GM19240 (cell line): ENCODE results near the gene MYOD1.
A peak's percentile ranks its signal among the peaks of the same experiment; 100 is the strongest.

Experiments
- DNase-seq: peaks from one replicate; pipeline ENCODE4 v3.0.0; 2011; ENCODE audit warnings: low spot score; ENCODE audit not compliant: insufficient read length

Gene MYOD1

DNA sequence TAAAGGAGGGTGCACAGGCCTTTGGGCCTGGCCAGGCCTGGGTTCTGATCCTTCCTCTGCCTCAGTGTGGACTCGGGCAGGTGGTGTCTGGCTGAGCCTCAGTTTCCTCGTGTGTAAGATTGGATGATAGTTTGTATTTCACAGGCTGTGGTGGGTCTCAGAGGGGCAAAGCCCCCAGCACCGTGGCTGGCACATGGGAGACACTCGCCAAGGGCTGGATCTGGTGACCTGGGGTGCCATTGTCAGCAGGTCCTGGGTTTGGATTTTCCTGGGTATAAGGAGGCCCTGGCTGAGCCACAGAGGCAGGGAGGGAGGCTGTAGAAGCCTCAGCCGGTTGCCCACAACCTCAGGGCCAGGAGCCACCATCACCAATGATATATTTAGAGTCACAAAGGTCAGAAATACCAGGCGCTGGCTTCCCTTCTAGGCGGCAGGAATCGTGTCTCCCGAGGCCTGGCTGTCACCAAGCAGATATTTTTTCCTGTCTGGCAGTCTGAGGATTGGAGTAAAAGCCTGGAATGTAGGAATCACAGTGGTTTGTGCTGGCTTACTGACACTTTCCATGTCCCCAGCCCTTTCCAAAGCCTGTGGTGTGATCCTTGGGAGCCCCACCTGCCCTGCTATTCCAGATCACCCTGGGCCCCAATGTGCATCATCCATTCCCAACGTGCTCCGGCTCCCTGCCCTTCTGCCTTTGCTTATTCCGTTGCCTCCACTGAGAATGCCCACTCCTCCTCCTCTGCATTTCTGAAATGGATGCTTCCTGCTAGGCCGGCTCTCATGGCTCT, 30.8 kb downstream of the MYOD1 start:
- DNase-seq: no peak

DNA sequence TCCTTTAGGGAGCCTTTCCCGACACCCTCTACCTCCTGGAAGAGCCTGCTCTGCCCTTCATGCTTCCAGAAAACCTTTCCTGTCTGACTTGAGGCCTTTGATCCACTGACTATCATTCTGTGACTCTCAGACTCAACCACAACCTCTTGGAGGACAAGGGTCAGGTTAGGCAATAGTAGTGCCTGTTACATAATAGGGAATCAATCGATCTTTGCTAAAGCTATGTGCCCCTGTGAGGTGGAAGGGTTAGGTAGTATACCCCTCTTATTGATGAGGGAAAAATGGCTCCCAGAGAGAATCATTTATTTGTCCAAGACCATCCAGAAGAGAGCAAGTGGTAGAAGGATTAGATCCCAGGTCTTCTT, 31.4 kb downstream of the MYOD1 start:
- DNase-seq: no peak

DNA sequence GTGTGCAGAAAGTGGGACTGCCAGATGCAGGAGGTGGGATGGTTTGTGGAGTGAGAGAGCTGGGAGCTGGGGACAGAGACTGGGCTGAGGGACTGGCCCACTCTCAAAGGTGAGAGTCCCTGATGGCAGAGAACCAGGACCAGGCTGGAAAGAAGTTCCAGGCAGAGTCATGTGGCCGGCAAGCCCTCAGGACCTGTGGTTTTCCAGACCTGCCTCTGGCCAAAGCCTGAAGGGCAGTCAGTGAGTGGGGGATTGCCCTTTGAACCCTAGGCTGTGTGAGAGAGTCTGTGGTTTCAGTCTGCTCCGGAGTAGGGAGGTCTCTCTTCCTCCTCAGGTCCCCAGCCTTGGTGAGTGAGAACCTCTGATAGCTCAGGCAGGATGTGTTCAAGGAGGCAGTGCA, 32.2 kb downstream of the MYOD1 start:
- no peak for DNase-seq

DNA sequence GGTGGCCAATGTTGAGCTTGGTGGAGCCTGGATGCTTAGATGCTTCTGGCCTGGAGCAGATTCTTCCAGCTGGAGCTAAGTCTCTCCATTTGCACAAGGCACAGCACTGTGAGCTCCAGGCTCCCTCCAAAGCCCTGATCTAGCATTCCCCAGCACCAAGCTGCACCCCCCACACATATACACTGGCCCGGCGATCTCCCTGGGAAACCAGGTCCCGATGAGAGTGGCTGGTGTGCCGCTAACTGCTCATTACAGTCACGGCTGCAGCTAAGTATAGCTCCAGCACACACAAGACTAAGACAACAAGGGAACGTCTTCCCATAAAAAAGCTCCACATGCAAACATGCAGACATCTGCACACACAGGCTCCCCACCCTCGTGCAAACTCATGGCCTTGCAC, 32.8 kb downstream of the MYOD1 start:
- DNase-seq: no peak

DNA sequence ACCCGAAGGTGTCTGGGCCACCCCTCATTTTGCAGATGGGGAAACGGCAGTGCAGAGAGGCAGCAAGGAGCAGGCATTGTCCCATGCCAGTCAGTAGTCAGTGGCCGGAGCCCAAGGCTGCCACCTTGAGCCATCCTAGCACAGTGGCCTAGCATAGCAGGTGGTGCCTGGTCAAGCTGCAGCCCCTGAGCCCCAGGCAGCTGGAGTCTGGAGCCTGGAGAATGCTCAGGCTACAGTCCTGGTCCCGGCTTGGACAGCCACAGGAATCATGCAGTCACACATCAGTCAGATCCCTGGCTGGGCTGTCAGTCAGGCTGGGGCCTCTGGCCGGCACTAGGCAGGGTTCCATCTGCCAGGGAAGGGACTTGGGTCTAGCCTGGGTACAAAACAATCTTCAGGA, 33.8 kb downstream of the MYOD1 start:
- DNase-seq: no peak

DNA sequence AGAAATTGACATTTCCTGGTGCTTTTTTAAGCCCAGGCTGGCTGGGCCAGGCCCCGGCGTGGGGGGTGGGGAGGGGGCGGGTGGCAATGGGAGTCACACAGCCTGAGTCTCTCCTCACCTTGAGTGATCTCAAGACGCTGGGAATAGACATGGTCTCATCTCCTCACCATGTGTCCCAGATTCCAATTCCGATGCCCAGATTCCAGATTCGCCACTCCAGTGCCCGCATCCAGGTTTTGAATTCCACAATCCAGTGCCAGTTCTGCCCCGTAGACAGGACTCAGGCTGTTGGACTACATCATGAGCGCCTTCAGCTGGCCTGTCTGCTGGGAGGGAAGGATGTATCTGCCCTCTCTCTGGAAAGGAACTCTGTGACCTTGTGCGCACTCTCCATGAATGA, 34.3 kb downstream of the MYOD1 start:
- DNase-seq: no peak

DNA sequence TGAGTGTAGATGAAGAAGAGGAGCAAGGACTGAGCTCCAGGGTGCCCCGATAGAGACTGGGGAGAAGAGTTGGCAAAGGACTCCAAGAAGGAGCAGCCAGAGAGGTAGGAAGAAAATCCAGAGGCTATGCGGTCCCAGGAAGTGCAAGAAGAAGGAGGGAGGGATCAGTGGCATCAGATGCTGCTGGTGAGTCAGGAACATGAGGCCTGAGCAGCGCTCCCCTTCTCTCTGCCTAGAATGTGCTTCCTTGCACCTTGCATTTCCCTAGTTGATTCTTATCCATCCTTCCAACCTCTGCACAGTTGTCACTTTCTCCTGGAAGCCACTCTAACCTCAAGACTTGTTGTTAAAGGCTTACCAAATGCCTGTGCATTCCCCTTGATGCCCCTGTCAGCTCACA, 36.5 kb downstream of the MYOD1 start:
- no peak for DNase-seq

DNA sequence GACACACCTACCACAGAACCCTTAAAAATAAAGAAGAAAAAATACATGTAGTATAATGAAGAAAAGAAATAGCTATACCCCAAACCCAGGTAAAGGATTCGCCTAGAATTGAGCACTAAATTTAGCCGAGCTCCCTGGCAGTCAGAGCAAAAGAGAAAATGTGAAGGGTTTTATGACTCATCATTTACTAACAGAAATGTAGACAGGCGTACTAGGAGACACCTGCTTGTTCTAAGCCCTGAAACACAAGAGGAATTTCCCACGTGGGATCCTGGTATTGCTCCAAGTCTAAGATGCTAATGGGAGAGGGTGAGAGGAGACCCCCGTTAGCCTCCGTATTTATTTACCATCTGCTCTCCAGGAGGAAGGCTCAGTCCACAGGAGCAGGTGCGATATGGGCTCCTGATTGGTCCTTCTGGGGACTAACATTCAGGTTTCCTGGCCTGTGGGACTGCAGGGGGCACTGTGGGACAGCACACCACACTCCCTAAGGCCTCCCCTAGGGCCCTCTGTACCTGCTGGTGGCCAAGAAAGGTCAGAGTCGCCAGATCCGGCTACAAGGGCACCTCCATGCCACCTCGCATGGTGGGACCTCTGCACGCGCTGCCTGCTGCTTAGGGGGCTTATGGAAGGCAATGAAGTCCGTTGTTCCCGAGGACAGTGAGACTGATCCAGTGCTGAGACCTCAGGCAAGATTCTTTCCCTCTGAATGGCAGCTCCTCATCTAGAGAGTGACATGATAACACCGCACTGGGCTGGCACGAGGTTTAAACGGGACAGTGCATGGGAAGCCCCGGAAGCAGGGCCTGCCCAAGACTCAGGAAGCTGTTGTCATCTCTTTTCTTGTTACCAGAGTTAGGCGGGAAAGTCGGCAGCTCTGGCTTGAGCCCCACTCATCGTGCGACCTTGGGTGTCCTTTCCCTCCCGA, 41.0 kb downstream of the MYOD1 start:
- peak; percentile 80 for DNase-seq

DNA sequence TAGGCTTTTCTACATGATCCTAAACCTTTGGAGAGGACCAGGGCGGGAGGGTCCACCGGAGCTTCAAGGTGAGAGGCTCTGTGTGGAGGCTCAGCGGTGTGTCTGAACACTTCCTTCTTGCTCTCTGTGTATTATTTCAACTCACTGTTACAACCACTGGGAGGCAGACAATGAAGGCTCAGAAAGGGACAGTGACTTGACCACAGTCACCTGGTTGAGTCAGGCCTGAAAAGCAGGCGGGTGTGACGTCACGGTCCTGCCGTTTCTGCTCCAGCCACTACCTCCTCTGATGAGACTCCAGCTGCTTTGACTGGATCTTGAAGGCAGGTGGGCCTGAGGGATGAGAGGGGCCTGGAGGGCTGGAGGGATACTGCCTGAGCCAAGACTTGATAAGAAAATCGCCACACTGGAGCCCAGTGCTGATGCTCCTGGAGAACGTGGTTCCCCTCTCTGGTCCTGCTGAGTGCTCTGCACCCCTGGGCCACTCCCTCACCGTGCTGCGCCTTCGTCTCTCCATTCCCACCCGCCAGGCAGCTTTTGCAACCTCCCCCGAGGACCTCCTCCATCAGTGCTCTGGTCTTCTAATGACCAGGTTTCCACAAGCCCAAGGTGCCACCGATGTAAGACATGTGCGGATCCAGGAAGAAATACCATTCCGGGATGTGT, 43.1 kb downstream of the MYOD1 start:
- DNase-seq: peak; percentile 33

DNA sequence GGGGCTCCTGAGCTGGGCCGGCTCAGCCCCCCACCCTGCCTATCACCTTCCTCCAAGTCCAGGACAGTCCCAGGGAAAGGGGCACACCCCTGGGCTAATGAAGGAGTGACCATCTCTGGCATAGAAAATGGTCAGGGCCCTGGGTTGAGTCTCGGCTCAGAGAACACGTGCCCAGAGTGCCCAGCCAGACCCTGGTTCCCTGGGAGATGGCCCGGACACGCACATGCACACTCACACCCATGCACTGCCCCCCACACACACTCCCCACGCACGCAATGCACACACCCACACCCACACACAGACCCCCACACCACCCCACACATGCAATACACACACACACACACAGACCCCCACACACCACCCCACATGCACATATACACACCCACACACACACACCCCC, 43.9 kb downstream of the MYOD1 start:
- DNase-seq: no peak

DNA sequence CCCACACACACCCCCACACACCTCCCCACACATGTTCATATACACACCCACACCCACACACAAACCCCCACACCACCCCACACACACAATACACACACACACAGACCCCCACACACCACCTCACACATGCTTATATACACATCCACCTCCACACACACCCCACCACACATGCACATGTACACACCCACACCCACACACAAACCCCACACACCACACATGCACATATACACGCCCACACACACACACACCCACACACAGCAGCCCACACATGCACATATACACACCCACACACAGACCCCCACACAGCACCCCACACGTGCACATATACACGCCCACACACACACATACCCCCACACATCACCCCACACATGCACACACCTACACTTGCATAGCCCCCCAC, 44.3 kb downstream of the MYOD1 start:
- DNase-seq: no peak

DNA sequence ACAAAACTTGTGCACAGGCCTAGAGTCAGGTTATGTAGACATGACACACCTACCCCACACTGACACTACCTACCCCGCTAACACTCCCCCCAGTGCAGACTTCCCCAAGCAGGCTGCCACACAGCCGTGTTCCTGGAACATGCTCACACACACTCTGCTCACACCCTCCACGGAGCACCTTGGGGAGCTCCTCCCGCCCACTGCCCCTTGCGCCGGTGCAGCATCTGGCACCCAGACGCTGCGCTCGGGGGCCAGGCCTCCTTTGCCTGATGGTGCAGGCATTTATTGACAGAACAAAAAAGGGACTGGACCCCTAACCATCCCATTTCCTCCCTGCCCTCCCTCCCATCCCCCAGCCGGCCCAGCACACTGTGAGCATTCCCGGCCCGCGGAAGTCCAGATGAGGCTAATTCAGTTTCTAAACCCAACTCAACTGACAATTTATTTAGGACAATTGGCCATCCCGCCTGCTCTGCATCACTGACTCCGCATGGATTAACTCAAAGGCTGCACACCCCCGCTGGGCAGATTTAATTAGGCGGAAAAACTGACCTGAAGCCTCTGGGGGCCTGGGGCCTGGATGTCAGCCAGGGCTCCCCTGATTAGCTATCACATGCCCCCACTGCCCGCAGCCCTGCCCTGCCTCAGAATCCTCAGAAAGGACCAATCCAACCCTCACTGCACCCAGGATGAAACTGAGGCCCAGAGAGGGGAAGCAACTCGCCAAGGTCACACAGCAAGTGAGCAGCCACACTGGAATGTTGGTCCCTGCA, 45.3 kb downstream of the MYOD1 start:
- no peak for DNase-seq

DNA sequence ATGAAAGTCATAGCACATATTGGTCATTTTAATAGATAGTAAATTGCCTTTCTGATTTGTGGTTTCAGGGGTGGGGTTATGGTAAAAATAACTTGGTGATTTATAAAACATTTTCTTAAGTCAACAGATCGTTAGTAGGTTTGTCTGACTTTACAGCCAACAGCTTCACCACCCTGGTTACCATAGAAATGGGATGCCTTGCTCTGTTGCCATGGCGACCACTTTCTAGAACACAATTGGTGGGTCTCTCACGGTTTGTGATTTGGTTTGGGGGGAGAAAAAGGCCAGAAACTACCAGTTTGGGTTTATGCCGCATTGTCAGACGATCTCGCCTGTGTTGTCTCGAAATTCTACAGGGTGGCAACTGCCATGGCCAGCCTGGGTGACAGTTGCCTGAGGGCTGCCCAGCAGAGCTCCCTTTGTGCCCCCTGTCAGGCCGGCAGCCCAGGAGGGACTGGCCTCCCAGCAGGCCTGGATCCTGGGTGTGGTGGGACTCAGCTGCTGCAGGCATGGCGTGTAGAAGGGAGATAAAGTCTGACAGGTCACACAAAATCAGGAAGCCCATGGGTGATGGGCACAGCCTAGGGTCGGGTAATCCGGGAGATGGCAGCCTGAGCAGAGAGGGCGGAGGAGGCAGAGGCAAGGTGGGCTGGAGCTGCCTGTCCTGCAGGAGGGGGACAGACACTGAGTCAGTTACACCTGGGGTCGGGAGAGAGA, 46.1 kb downstream of the MYOD1 start:
- DNase-seq: no peak

DNA sequence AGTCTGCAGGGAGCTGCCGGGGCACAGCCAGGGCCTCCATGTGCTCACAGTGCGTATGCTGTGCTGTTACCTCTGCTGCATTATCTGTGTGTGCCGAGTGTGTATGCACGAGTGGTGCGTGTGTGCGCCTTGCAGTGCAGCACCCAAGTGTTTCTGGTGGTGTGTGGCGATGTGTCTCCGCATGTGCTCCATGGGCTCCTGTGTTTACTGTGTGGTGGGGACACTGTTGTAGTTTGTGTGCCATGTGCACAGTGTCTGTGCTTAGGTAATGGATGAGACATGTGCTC, 46.6 kb downstream of the MYOD1 start:
- DNase-seq: no peak

DNA sequence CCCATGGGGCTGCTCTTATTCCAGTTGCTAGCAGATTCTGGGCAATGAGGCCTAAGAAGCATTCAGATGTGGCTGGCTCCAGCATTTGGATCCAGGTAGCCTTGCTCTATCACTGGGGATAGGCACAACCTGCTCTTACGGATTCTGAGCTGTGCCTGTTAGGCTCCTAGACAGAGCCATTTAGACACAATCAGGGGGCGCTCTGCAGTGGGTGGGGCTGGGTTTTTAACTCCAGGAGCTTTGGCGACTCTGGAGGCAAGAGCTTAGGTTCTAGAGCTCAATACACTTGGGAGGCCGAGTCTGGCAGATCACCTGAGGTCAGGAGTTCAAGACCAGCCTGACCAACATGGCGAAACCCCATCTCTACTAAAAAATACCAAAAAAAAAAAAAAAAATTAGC, 47.2 kb downstream of the MYOD1 start:
- DNase-seq: no peak

DNA sequence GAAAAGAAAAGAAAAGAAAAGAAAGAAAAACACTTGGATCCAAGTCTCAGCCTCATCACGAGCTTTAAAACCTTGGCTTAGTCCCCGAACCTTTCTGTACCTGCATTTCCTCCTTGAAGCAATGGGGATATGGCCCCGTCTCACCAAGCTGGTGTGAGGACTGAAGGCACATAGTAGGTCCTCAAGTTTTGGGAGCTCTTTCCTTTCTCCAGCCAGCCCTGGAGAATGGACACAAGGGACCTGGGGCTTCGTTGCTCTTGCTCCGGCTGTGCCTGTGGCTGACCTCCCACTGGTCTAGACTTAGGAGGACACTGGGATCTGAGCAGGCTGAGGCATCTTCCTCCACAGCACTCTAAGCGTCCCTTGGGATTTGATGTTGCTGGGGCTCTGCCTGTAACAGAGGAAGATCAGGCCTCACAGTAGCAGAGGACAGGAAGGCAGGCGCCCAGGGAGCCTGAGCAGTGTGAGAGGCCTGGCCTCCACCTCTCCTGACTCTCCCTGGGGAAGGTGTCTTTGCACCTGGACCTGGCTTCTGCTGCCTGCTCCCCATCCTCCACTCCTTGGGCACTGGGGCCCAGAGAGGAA, 48.0 kb downstream of the MYOD1 start:
- no peak for DNase-seq

DNA sequence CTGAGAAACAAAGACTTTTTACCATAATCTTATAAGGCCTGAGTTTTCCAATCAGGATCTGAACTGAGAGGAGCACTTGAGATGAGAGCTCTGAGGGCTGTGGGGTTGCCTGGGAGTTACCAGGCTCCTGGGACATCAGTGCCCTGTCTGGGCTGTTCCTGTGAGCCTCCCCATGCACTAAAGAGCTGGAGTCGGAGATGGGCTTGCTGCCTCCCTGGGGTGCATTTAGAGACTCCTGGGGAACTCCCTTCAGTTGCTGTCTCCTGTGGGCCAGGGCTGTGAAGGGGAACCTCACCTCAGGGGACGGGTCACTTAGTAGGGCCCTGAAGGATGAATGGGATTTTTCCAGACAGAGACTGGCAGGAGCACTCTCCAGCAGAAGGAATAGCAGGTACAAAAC, 48.5 kb downstream of the MYOD1 start:
- DNase-seq: no peak

DNA sequence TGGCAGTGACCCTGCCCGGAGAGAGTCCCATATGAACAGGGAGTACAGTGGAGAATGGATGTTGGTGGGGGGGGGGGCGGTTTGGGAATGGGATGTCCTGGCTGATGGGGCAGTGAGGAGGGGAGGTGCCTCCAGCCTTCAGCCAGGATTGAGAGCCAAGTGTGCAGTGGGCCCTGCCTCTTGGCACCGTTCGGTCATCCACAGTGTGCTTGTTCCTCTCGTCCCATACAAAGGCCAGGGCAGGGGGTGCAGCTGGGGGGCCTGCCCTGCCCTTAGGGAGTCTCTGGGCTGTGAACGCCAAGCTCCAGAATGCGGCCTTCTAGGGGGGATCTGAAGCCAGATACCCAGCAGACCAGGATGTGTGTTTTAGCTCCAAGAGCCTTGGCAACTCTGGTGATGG, 49.2 kb downstream of the MYOD1 start:
- no peak for DNase-seq

DNA sequence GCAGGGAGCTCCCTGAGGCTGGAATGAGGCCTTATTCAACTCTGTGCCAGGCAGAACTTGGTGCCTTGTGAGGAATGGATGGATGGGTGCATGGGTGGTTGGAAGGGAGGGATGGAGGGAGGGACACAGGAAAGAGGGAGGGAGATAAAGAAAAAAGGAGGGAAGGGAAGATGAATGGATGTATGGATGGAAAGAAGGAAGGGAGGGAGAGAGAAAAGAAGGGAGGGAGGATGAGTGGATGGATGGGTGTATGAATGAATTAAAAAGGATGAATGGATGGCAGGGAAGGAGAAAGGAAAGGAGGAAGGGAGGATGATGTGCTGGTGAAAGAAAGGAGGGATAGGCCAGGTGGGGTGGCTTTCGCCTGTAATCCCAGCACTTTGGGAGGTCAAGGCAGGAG, 49.8 kb downstream of the MYOD1 start:
- no peak for DNase-seq

DNA sequence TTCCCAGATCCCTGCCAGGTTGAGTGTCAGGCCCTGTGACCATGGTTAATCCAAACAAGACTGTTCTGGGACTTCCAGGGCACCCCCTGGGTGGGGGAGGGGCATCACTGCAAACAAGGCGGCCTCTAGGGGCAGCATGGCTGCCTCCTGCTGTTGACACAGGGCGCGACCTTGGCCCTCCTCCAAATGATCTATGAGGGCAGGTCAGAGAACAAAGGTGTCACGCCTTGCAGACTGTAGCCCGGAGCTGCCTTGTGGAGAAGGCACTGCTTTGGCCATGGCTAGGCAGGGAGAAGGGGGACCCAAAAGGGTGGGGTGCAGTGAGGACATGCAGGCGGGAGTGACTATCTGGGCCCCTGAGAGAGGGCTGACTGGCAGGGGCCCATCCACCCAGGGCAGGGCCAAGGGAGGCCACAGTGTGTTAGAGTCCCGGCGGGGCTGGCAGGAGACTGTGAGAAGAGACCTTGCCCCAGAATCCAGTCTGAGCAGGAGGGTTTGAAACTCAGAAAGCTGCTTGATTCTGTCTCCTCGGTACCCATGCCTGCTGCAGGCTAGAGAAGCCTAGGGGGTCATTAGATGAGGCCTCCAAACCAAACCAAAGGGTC, 50.8 kb downstream of the MYOD1 start:
- DNase-seq: no peak
